ENCODE measurements around the gene SLC7A6.

SLC7A6 gene

DNA sequence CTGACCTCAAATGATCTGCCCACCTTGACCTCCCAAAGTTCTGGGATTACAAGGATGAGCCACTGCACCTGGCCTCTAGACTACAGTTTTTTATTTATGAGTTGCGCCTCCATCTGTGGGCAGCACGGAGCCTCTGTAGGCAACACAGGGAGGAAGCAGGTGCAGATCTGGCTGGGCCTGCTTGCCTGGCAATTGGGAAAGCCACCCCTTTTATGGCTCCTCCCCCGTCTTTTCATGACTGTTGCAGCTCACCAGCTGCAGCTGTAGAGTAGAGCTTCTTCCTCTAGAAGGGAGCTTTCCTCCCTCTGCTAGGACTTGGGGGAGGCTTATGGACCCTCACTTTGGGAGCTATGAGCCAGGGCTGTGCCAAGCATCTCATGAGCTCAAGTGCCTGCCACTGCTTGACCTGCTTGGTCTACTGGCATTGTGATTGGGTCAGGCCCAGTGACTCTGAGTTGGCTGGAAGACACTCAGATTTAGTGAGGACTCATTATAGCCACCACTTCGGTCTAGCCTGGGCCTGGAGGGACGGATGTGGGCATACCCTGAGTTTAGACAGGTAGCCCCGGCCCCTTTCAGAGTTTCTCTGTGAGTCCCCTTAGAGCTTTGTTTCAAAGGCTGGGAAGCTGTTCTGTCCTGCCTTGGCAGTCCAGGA lies 6.9 kb upstream of the SLC7A6 start:
- Histone ChIP-seq H3K4me3 (ENCODE audit: low read length) (no peak overlapping the region), H3K36me3 (replicated peaks; ENCODE audit: low read depth, low read length) (no peaks in the 10 kb centered on the region), H3K4me1 (ENCODE audit: low read length) (no peaks in the 10 kb centered on the region), H2AFZ (ENCODE audit: low read depth, low read length) (no peak overlapping the region), H3K79me2 (ENCODE audit: low read length) (no peaks in the 10 kb centered on the region), H3K9ac (ENCODE audit: low read length) (no peak overlapping the region), H3K9me3 (ENCODE audit: insufficient read depth, low read length) (no peaks in the 10 kb centered on the region), H3K27me3 (ENCODE audit: low read depth, low read length) (no peaks in the 10 kb centered on the region), H3K4me2 (ENCODE audit: low read length) (no peak overlapping the region), H3K27ac (ENCODE audit: low read length) (no peak overlapping the region), H4K20me1 (ENCODE audit: insufficient read depth, low read length) (no peaks in the 10 kb centered on the region)
- no peak for TF ChIP-seq EZH2phosphoT487 (IDR thresholded peaks at IDR 0.05; ENCODE audit: low read depth)
- TF ChIP-seq CTCF (IDR thresholded peaks at IDR 0.05; ENCODE audit: low read depth, low read length) = no peak

- H4K20me1 ChIP-seq (ENCODE audit: insufficient read depth, low read length) = no peaks in the 10 kb centered on the region
- H3K9me3 ChIP-seq (ENCODE audit: insufficient read depth, low read length) = no peaks in the 10 kb centered on the region
- H3K9ac ChIP-seq (ENCODE audit: low read length) = no peak overlapping the region
- TF ChIP-seq CTCF (IDR thresholded peaks at IDR 0.05; ENCODE audit: low read depth, low read length) (no peak), EZH2phosphoT487 (IDR thresholded peaks at IDR 0.05; ENCODE audit: low read depth) (no peak)
- H2AFZ ChIP-seq (ENCODE audit: low read depth, low read length) = no peak overlapping the region
- no peak overlapping the region for H3K4me3 ChIP-seq (ENCODE audit: low read length)
- no peak overlapping the region for H3K27ac ChIP-seq (ENCODE audit: low read length)
- no peaks in the 10 kb centered on the region for H3K27me3 ChIP-seq (ENCODE audit: low read depth, low read length)
- H3K79me2 ChIP-seq (ENCODE audit: low read length) = no peaks in the 10 kb centered on the region
- no peaks in the 10 kb centered on the region for H3K36me3 ChIP-seq (replicated peaks; ENCODE audit: low read depth, low read length)
- H3K4me1 ChIP-seq (ENCODE audit: low read length) = no peaks in the 10 kb centered on the region
- H3K4me2 ChIP-seq (ENCODE audit: low read length) = no peak overlapping the region
Observed at GRCh38 chr16:68257906-68258800, 6.2 kb upstream of the SLC7A6 start.

DNA sequence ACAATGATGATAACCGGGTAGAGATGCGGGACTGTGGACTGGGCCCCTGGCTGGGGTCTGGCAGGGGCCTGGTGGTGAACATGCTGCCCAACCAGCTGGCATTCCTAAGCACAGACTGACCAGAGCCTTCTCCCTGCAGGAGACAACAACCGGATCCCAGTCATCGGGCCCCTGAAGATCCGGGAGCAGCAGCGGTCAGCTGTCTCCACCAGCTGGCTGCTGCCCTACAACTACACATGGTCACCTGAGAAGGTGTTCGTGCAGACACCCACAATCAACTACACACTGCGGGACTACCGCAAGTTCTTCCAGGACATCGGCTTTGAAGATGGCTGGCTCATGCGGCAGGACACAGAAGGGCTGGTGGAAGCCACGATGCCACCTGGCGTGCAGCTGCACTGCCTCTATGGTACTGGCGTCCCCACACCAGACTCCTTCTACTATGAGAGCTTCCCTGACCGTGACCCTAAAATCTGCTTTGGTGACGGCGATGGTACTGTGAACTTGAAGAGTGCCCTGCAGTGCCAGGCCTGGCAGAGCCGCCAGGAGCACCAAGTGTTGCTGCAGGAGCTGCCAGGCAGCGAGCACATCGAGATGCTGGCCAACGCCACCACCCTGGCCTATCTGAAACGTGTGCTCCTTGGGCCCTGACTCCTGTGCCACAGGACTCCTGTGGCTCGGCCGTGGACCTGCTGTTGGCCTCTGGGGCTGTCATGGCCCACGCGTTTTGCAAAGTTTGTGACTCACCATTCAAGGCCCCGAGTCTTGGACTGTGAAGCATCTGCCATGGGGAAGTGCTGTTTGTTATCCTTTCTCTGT lies 5.1 kb upstream of the SLC7A6 start:
- no peak overlapping the region for H3K27ac ChIP-seq (ENCODE audit: low read length)
- no peak for TF ChIP-seq EZH2phosphoT487 (IDR thresholded peaks at IDR 0.05; ENCODE audit: low read depth)
- no peak for TF ChIP-seq CTCF (IDR thresholded peaks at IDR 0.05; ENCODE audit: low read depth, low read length)
- peaks cover 6% of the 10 kb centered on the region for H3K79me2 ChIP-seq (ENCODE audit: low read length)
- H3K9ac ChIP-seq (ENCODE audit: low read length) = no peak overlapping the region
- H2AFZ ChIP-seq (ENCODE audit: low read depth, low read length) = no peak overlapping the region
- H3K4me3 ChIP-seq (ENCODE audit: low read length) = no peak overlapping the region
- no peak overlapping the region for H3K4me2 ChIP-seq (ENCODE audit: low read length)
- no peaks in the 10 kb centered on the region for H4K20me1 ChIP-seq (ENCODE audit: insufficient read depth, low read length)
- no peaks in the 10 kb centered on the region for H3K9me3 ChIP-seq (ENCODE audit: insufficient read depth, low read length)
- H3K4me1 ChIP-seq (ENCODE audit: low read length) = 0 out of 2 replicates have a peak, but pooled peaks cover 6% of the 10 kb centered on the region
- H3K36me3 ChIP-seq (replicated peaks; ENCODE audit: low read depth, low read length) = no peaks in the 10 kb centered on the region
- no peaks in the 10 kb centered on the region for H3K27me3 ChIP-seq (ENCODE audit: low read depth, low read length)
